Measurements from ENCODE around the gene LRWD1. TPM values are rescaled to one million over a fixed set of nuclear protein-coding genes. Genes with fewer than 3 reads are reported as not detected.
A peak's percentile ranks its signal among the peaks of the same experiment; 100 is the strongest.

The LRWD1 gene
- total and polyA plus RNA-seq, 11 donors, result 4.7 to 26.4 (median 9.7) TPM

- Histone ChIP-seq H3K27ac (no peak overlapping the region), H3K9me3 (no peaks in the 10 kb centered on the region), H3K4me1 (peaks cover 0 to 26% (median 6%) of the 10 kb centered on the region in 12 donors), H3K4me3 (no peak overlapping the region), H3K27me3 (no peaks in the 10 kb centered on the region), H3K36me3 (peaks cover 0 to 94% (median 79%) of the 10 kb centered on the region in 9 donors)
- TF ChIP-seq CTCF (IDR thresholded peaks at IDR 0.05) (no peak), POLR2A (IDR thresholded peaks at IDR 0.05) (no peak)
- ATAC-seq (no peak), DNase-seq (no peak)
- WGBS, 4 donors, result 84 to 86% (median 86%) methylated on average over 3 of the region's 3 CpGs
- intact Hi-C loops (cut with DNase I), result loop anchor here in 1 of 10 donors (5.0 kb wide), 1 partner anchor 50 kb away; no protein-coding TSS in a partner anchor
These were observed 47.7 kb upstream of the LRWD1 start for GRCh38 chr7:102417105-102417504.

GRCh38 chr7:102418592-102418991 is 46.2 kb upstream of the LRWD1 start:
- Histone ChIP-seq H3K4me1 (peaks cover 0 to 26% (median 0%) of the 10 kb centered on the region in 12 donors), H3K36me3 (peaks cover 0 to 98% (median 73%) of the 10 kb centered on the region in 9 donors), H3K4me3 (no peak overlapping the region), H3K9me3 (no peaks in the 10 kb centered on the region), H3K27me3 (no peaks in the 10 kb centered on the region), H3K27ac (no peak overlapping the region)
- DNase-seq, result no peak
- no peak for ATAC-seq
- TF ChIP-seq POLR2A (IDR thresholded peaks at IDR 0.05) (no peak), CTCF (IDR thresholded peaks at IDR 0.05) (no peak)
- intact Hi-C loops (cut with DNase I), result loop anchor here in 1 of 10 donors (5.0 kb wide), 1 partner anchor 49 kb away; no protein-coding TSS in a partner anchor
- WGBS, 4 donors, result 95 to 99% (median 96%) methylated on average over 5 of the region's 5 CpGs

DNA sequence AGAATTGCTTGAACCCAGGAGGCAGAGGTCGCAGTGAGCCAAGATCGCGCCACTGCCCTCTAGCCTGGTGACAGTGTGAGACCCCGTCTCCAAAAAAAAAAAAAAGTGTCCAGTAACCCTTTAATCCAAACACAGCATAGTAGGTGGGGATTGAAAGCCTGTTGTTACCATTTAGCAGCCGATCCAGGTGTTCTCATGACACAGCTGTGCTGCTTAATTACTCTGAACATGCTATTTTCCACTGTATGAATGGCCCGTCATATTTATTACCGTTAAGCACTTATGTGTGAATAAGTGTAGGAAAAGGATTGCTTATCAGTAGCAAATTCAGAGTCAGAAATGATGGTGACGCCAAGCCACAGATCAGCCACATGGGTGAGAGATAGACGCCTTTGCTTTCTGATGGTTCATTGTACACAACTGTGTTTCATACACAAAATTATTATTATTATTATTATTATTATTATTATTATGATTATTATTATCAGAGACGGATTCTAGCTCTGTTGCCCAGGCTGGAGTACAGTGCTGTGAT is 43.0 kb upstream of the LRWD1 start:
- intact Hi-C loops (cut with DNase I), result no loop called here
- Histone ChIP-seq H3K4me1 (peaks cover 0 to 34% (median 0%) of the 10 kb centered on the region in 12 donors), H3K27me3 (no peaks in the 10 kb centered on the region), H3K36me3 (peaks cover 0 to 91% (median 63%) of the 10 kb centered on the region in 9 donors), H3K4me3 (no peak overlapping the region), H3K27ac (peak overlapping the region in 1 of 12 donors; percentile 46), H3K9me3 (no peaks in the 10 kb centered on the region)
- TF ChIP-seq CTCF (IDR thresholded peaks at IDR 0.05), result no peak
- TF ChIP-seq POLR2A (IDR thresholded peaks at IDR 0.05), result no peak
- 93 to 95% (median 94%) methylated on average over 10 of the region's 10 CpGs for WGBS, 4 donors
- ATAC-seq (no peak), DNase-seq (no peak)

DNA sequence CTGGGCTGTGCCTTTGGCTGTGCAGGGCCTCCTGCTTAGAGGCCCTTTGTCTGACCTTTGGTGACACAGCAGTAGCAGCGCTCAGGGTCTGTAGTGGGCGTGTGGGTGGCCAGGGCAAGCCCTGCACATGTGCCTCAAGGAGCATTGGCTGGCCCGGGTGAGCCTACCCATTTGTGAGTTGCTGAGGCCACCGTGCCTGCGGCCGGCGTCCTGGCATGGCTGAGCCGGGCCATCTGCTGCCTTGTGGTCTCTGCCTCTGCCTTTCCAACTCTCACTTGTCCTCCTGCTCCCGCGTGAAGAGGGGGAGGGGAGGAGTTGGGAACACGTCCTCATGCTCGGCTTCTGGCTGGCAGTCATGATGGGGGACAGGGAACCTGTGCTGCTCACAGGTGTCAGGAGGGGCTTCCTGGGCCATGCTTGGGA is 40.6 kb upstream of the LRWD1 start:
- Histone ChIP-seq H3K4me3 (no peak overlapping the region), H3K27me3 (no peaks in the 10 kb centered on the region), H3K9me3 (no peaks in the 10 kb centered on the region), H3K4me1 (peaks cover 0 to 40% (median 0%) of the 10 kb centered on the region in 12 donors), H3K36me3 (peaks cover 0 to 81% (median 50%) of the 10 kb centered on the region in 9 donors), H3K27ac (peak overlapping the region in 1 of 12 donors; percentile 91)
- TF ChIP-seq POLR2A (IDR thresholded peaks at IDR 0.05) (no peak), CTCF (IDR thresholded peaks at IDR 0.05) (no peak)
- ATAC-seq (no peak), DNase-seq (no peak)
- 75 to 83% (median 81%) methylated on average over 9 to 12 of the region's 12 CpGs for WGBS, 4 donors
- intact Hi-C loops (cut with DNase I), result no loop called here

Data from heart left ventricle (tissue), 16 donors.